ENCODE data around the gene PFDN2.
"Not testable (repeated sequence)": the region's sequence is repeated elsewhere in the genome, so short reads cannot be mapped to it uniquely, and the experiment has no call there.

Gene PFDN2

DNA sequence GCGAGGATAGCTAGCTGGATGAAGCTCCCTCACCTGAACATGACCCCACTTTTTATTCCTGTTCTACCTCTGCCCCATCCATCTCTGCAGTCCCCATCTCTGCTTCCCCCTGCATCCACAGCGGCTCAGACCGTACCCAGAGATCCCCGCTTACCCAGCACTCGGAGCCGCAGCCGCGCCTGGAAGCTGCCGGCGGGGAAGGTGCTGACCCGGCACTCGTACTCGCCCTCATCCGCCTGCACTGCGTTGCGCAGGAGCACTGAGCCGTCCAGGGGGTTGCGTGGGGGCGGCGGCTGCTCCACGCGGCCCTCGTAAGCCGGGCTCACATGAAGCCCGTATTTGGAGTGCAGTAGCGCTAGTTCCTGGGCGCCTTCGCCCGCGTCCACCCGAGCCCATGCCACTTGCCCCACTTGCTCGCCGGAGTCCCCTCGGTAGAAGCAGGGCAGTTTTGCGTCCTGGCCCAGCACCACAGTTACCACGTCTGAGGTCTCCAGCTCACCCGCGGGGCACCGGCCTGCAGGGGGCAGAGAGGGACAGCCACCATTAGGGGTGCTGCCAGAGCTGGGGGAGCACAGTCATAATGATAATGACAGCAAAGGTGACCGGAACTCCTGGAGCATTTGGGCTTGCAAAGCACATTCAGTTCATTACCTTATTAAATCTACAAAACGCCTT, 38.3 kb downstream of the PFDN2 start:
- no peak for DNase-seq

DNA sequence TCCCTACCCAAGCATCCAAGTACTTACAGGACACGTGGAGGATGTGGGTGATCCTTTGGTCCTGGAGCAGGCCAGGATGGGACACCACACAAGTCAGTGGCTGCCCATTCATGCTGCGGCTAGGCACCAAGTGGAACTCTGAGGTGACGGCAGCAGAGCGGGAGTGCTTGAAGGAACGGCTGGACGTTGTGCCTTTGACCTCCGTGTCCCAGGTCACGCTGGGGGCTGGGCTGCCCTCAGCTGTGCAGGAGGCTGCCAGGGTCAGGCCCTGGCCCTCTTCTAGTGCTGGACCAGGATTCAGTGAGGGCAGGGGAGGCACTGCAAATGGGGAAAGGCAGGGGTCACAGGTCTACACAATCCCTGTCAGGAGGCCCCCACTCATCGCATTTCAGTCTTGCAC, 40.4 kb downstream of the PFDN2 start:
- no peak for DNase-seq

DNA sequence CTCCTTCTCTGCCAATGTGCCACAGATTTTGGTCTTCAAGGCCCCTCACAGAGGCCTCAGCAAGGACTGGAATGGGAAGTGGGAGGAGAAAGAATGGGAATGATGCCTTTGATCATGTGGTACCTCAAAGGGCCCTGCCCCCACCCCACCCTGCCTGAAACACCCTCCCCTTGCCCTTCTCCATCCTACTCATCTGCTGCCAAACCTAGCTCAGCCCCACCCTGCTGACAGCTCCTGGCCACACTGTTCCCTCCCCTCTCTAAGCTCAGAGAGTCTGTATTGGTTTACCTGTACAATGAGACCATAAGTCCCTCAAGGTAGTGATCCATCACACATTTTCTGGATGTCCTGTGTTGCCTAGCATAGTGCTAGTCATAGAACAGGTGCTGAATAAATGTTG, 41.4 kb downstream of the PFDN2 start:
- no peak for DNase-seq

DNA sequence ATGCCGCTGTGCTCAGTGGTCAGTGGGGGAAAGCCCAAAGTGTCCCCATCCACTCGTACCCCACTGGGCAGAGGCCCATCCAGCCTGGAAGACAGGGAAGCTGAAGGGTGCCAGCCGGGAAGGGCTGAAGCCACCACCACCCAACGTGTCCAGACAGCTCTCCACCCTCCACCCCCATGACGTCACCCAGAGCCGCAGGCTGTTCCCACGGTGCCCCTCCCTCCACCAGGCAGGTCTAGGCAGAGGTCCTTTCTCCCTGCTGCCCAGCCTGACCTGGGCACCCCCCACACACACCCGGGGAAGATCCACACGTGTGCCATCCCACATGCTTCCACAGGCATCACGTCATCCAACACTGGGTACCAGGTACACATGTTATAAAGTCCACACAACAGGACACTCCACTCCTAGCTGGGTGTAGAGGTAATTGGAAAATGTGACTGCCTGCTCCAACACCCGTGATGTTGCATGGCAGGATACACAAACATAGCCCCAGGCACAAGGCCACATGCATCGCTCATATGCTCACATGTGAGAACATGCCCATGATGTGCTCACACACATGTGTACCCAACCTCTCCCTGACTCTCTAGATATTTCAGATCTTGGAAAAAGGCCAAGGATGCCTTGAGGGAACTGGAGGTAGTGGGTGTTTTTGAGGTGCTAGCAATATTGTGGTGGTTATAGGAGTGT, 43.0 kb downstream of the PFDN2 start:
- peak; percentile 28 for DNase-seq

DNA sequence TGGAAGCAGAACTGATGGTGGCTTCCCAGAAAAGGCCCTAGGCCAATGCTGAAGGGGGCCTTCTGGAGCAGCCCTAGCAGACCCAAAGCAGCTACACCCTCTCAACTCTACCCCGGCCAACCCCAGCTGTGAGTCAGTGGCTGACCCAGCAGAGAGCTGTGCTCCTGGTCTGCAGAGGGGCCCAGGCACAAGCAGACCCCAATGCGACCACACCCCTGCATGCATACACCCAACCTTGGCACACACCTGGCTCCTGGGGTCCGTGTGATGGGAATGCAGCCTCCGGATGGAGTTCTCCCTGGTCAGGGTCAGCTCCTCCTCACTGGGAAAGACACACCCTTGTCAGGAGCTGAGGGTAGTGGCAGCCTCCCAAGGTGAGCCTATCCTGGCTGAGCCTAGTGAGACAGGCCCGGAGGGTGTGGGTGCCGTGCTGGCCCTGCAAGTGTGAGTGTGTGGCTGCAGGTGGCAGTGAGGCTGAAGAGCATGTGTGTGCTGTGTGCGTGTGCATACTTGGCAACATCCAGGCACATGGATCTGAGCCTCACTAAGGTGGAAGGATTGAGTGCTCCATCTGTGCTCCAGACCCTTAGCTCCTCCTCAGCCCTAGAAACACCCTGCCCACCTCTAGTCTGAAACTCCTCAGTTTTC, 44.2 kb downstream of the PFDN2 start:
- DNase-seq = no peak

DNA sequence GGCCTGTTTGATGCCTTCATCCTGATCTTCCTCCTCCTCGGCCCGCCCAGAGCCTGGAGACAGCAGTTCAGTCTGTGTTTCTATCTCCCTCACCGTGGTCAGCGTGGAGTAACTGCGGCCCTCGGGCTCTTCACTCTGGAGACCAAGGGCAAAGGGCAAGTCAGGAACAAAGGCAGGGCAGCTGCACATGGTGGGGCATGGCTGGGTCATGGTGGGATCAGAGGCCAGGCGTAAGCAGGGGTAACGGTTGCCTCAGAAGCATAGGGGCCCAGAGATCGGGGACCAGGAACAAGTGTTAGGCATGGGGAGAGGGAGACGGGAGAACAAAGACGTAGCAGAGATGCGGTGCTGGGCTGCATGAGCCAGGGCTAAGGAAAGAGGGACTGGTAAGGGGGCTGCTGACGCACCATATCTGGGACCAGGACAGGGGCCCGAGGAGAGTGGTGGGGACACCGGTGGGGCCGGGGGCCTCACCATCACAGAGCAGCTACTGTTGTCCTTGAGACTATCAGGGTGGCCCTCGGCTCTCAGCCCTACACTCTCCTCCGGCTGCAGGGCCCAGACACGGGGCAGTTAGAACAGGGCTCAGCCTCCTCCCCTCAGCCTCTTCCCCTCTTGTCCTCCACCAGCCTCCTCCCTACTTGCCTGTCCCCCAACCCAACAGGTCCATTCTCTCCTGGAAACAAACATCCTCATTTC, 44.9 kb downstream of the PFDN2 start:
- no peak for DNase-seq

DNA sequence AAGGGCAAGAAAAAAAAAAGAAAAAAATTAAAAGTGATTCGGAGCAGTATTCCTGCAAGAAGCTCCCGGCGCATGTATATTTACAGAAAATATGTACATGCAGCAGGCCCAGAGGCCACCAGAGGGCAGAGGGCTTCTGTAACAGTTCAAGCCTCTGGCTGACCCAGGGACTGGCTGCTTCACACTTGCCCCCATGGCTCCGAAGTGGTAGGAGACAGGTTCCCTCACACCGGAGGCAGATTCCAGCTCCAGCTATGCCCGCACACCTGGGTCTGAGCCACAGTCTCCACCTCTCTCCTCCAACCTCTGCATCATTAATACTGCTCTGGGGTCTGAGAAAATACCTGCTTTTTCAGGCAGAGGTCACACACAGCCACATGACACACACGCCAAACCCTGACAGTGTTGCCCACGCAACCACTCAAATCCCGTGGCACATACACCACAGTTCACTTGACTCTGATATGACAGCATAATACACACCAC, 45.9 kb downstream of the PFDN2 start:
- DNase-seq = peak; percentile 30

DNA sequence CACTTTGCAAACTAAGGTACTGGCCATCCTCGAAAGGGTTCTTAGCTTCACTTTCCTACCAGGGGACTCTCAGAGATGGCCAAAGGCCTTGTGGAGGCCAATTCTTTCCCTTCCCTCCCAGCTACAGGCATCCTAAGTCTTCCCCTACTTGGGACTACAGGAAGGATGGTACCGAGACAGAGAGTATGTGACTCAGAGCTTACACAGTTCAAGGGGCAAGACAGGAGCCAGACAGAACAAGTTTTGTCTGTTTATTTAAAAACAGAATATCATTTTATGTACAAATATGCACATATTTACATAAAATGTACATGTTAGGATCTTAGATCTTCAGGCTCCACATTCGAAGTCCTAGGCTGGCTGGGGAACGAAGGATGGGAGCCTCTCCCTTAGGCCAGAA, 47.1 kb downstream of the PFDN2 start:
- DNase-seq = no peak

DNA sequence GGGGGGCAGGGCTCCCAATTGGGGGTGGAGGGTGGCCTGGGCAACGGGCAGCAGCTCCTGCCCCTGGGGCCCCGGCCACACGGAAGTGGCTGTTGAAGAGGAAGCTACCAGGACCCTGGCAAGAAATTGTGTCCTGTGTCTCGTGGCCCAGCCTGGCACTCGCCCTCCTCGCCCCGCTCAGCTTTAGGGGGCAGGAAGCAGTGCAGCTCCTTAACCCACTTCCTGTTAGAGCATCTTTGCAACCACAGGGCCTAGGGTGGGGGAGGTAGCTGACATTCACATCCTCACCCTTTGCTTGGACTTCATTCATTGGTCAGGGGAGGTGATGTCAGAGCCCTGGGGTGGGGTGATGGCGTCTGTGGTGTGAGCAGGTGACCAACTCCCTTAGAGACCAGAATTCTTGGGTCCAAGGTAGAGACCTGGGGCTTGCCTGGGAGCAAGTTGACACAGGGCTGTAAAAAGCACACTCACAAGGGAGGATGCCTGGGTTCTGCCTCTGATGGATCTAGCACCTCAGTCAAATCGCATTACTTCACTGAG, 48.0 kb downstream of the PFDN2 start, which contains the start of gene ARHGAP30:
Gene ARHGAP30, minus strand, starts transcription at position 161 of the 540 bp plus-strand sequence. CDS start 267 bp downstream, outside the sequence.
- no peak for DNase-seq

DNA sequence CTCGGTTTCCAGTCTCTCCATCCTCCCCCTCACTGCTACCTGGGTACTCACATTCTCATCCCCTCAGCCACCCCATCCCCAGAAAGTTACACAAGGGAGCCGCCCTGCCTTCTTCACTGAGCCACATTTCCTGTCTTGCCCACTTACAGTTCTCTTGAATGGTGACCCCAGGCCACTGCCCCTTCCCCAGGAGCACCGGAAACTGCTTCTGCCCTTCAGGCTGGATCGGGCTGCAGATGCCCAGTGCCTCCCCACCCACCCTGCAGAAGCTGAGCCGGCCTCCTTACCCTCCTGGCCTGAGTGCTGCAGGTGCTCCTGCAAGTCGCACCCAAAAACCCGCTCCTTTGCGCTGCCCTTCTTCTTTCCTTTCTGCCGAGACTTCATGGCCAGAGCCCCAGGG, 48.6 kb downstream of the PFDN2 start:
- no peak for DNase-seq

DNA sequence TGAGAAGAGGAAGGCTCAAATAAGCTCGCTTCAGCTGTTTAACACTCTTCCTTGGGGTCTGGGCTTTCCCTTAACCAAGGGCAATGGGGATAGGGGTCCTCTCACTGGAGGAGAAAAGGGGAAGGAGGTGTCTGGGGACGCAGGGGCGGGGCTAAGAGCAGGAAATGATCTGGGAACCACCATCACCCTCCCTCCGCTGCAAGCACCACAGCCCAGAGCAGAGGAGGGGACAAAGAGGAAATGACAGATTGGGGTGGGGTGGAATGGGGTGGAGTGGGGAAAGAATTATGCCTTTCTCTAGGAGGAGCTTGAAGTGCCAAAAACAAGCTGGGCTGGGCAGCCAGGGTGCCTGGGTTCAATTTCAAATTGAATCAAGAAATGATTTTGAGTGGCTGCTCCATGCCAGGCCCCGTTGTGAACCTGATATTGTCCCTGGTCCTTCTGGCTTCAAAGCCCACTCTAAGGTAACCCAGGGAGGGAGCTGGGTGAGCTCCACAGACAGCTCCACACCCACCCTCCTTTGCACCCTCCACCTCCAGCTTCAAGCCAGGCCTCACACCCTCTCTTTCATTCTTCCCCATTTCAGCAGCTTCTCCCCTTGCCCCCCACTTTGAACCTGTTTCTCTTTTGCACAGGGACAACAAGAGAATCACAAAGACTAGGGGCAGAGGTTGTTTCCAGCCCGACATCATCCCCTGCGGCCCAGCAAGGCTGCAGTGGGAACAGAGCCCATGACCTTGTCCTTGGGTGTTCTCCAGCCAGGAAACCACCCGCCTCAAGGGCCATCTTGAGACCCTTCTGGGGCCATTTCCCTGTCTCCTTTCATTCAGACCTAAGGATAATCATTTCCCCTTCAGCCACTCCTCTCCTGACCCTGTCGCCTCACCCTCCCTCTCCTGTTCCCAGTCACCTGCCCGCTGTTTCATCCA, 49.3 kb downstream of the PFDN2 start:
- DNase-seq = no peak

DNA sequence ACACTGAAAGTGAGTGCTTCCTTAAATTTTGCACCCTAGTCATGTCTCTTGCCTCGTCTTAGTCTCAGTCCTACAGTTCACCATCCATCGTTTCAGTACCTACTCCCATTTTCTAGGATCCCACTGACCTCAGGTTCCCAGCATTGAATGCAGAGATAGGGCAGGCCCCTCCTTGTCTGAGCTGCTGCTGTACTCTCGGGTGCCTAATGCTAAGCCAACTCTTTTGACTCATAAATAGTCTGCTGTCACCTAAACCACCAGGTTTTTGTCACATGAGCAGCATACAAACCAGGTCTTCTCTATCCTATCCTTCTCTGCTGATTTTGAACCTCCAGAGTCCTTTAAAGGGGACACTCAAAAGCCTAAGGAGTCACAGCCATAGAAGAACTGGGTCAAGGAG, 51.1 kb downstream of the PFDN2 start:
- no peak for DNase-seq

DNA sequence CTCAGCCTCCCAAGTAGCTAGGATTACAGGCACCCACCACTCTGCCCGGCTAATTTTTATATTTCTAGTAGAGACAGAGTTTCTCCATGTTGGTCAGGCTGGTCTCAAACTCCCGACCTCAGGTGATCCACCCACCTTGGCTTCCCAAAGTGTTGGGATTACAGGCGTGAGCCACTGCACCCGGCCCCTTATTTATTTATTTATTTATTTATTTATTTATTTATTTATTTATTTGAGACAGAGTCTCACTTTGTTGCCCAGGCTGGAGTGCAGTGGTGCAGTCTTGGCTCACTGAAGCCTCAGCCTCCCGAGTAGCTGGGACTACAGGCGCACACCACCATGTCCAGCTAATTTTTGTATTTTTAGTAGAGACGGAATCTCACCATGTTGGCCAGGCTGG, 52.2 kb downstream of the PFDN2 start:
- DNase-seq = not testable (repeated sequence)

DNA sequence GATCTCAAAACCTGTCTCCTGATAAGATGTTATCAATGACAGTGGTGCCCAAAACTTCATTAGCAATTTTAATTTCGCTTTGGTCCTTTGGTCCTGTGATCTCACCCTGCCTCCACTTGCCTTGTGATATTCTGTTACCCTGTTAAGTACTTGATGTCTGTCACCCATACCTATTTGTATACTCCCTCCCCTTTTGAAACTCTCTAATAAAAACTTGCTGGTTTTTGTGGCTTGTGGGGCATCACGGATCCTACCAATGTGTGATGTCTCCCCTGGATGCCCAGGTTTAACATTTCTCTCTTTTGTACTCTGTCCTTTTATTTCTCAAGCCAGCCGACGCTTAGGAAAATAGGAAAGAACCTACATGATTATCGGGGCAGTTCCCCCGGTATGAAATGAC, 53.9 kb downstream of the PFDN2 start:
- not testable (repeated sequence) for DNase-seq

DNA sequence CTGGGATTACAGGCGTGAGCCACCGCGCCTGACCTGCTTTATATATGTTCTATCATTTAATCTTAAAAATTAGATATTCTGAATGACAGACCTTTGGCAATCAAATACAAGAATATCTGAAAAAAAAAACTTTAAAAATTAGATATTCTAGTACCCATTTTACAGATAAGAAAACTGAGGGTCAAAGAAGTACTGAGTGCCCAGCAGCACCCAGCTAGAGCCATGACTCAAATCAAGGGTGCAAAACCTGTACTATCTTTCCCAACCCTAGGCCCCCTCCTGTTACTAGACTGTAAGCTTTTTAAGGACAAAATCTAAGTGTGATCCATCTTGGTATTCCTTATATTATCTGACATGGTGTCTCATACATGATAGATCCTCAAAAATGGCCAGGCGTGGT, 56.4 kb downstream of the PFDN2 start:
- DNase-seq = no peak

DNA sequence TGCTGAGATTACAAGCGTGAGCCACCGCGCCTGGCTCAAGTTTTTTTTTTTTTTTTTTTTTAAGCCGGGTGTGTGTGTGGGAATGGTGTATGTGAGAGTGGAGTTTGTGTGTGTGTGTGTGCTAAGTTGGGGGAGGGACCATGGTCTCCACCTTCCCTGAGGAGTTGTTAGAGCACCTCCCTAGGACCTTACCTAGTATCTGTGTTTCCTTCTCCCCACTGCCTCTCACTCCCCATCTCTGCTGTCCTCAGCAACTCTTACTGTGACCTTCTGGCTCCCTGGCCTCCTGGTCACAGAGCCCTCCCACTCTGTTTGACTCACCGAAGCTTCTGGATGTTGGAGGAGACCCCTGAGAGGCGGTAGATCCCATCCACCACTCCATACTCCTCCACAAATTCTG, 58.5 kb downstream of the PFDN2 start:
- no peak for DNase-seq

DNA sequence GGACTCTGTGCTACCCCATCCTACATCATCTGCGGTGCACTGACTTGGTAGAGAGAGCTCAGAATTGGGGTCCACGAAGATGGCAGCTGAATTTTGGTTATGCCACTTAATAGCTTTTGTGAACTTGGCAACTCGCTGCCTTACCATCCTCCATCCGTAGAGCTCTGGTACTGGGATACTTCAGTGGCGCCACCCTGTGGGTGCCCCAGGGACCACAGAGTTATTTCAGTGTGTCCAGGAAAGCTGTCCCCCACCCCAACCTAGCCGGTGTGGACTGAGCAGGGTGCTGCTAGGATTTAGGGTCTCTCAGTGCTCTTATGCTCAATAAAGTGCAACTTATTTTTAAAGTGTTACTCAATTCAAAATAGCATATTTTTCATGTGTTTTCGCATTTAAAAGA, 63.0 kb downstream of the PFDN2 start:
- DNase-seq = no peak

DNA sequence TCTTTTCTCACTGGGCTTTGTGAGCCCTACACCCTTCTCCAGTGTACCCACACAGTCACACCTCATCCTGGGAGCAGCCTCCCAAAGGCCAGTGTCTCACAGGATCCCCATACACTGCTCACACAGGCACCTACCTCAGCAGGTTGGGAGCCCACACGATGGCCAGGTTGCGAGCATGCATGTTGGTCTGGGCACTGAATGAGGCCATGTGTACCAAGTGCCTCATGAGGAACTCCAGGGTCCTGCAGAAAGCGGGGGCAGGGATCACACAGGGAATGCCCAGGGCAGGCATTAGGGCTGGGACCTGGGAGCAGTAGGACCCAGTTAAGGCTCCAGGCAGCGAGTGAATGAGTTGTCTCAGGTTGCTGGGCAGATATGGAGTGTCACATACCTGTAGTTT, 63.6 kb downstream of the PFDN2 start:
- no peak for DNase-seq

DNA sequence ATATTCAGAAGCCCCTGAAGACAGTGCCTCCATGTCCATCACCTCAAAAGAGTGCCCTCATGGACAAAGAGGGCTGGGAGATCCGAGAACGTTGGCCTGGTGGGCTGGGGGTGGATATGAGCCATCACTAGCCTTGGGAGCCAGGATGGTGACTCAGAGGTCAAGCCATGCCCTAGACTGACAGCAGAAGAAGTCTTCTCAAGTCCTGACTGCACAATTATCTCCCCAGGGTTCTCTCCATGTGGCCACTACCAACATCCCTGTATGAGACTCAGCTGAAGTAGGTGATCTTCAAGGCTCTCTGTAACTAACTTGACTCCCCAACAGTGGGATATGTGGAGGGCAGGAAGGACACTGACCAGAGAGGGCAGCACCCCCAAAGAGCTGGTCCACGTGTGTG, 64.9 kb downstream of the PFDN2 start:
- no peak for DNase-seq

DNA sequence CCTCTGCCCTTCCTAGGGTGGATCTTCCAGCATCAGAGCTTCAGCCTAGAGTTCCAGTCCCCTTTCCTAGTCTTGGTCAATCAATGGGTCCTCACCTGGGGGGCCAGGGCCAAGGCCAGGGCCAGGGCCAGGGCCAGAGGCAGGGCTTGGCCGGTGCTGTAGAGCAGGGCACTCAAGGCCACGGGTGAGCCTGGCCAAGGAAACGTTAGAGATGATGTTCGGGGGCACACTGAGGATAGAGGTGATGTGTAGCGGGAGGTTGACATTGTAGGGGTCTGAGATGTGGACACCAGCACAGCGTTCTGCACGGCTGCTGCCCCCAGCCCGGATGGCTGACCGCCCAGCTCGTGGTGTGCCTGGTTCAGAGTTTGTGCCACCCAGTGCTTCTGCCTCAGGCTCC, 66.6 kb downstream of the PFDN2 start:
- DNase-seq = no peak

Measured in NCI-H146 (cell line).